Measurements from ENCODE around the gene VIPAS39. TPM values are rescaled to one million over a fixed set of nuclear protein-coding genes. Genes with fewer than 3 reads are reported as not detected.

The VIPAS39 gene
- total RNA-seq, 1 experiment from 2014 or later = 16.8 TPM

DNA sequence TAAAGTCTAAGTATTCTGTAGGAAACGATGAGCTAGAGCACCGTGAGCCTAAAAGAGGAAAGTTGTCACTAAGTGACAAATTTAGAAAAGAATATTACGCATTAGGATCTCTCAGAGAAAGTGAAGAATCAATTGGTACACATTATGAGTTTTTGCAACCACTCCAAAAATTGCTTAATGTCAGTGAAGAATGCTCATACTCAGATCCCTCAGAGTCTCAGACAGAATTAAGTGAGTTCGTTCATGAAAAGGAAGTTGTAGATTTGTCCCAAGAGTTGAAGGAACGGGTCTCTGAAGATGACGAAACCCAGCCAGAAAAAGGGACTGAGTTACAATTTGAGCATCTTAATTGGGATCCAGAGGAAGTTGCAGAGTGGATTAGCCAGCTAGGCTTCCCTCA, 78.7 kb downstream of the VIPAS39 start:
- ChIA-PET CTCF (no interaction called here), POLR2A (no interaction called here), RAD21 (ENCODE audit: low non-redundant PET in 1 of 2, low total read pairs in 2 of 2, uncharacterized antibody in 2 of 2, unreplicated experiment in 2 of 2) (no interaction called here)
- DNase-seq (ENCODE audit: low read depth, low spot score) (no peak), ATAC-seq (no peak)
- Histone ChIP-seq H3K27ac (ENCODE audit: low read depth, low read length) (no peak overlapping the region), H3K4me2 (ENCODE audit: low read length) (no peak overlapping the region), H3K9ac (ENCODE audit: low read length) (no peak overlapping the region), H3K9me2 (ENCODE audit: insufficient read depth) (no peaks in the 10 kb centered on the region), H3K4me3 (replicated peaks in 1 of 2; ENCODE audit: low read depth in 1 of 2, low read length in 2 of 2) (no peak overlapping the region), H4K20me1 (ENCODE audit: insufficient read depth) (no peaks in the 10 kb centered on the region), H3K27me3 (ENCODE audit: insufficient read depth, low read length) (no peaks in the 10 kb centered on the region; the same call in 1 of the 2 replicates), H3K36me3 (ENCODE audit: control insufficient read depth in 1 of 2, insufficient read depth in 2 of 2, low read length in 2 of 2) (no peaks in the 10 kb centered on the region), H2AFZ (ENCODE audit: low read depth, low read length, poor library complexity, severe bottlenecking) (no peak overlapping the region), H3K4me1 (ENCODE audit: control insufficient read depth in 1 of 2, insufficient read depth in 2 of 2, low read length in 2 of 2) (peaks cover 12 to 16% of the 10 kb centered on the region in 2 experiments; a peak in 3 of 4 replicates), H3K79me2 (ENCODE audit: insufficient read depth, low read length) (peaks cover 21% of the 10 kb centered on the region), H3K9me3 (ENCODE audit: control insufficient read depth in 1 of 2, insufficient read depth in 1 of 2, low read depth in 1 of 2, low read length in 2 of 2) (no peaks in the 10 kb centered on the region)
- intact Hi-C loops (cut with micrococcal nuclease) = loop anchor here (5.0 kb wide), 1 partner anchor 79 kb away; the partner anchor contains the start of genes AHSA1 and VIPAS39
- no TSS peak for BruUV-seq (replicated peaks)
- TF ChIP-seq POLR2AphosphoS5 (IDR thresholded peaks at IDR 0.05; ENCODE audit: low read depth, low read length) (no peak), FOSL1 (IDR thresholded peaks at IDR 0.05; ENCODE audit: low read depth) (no peak), SRF (IDR thresholded peaks at IDR 0.05; ENCODE audit: low read depth) (no peak), JUND (IDR thresholded peaks at IDR 0.05) (no peak), EGR1 (IDR thresholded peaks at IDR 0.05; ENCODE audit: low read depth) (no peak), SIN3A (IDR thresholded peaks at IDR 0.05; ENCODE audit: low read depth) (no peak), EZH2 (IDR thresholded peaks at IDR 0.05) (no peak)
- TF ChIP-seq, protein P1, sequence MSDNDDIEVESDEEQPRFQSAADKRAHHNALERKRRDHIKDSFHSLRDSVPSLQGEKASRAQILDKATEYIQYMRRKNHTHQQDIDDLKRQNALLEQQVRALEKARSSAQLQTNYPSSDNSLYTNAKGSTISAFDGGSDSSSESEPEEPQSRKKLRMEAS (IDR thresholded peaks at IDR 0.05) = no peak

DNA sequence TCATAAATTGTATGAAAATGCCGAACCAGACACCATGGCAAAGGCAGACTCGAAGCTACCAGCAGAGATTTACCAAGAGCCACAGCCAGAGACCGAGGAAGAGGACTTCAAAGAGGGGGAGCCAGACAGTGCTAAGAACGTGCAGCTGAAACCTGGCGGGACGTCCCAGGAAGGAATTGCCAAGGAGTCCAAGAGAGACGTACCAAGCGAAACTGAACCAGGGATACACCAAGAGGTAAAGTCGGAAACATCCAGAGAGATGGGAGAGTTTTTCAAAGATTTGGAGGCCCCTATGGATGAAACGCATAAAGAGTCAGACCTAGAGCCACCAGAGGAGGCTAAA, 79.9 kb downstream of the VIPAS39 start:
- Histone ChIP-seq H3K27ac (ENCODE audit: low read depth, low read length) (peak overlapping the region; percentile 95; the same call in 1 of the 2 replicates), H3K36me3 (ENCODE audit: control insufficient read depth in 1 of 2, insufficient read depth in 2 of 2, low read length in 2 of 2) (no peaks in the 10 kb centered on the region), H3K9me3 (ENCODE audit: control insufficient read depth in 1 of 2, insufficient read depth in 1 of 2, low read depth in 1 of 2, low read length in 2 of 2) (no peaks in the 10 kb centered on the region), H3K4me1 (ENCODE audit: control insufficient read depth in 1 of 2, insufficient read depth in 2 of 2, low read length in 2 of 2) (peaks cover 12 to 16% of the 10 kb centered on the region in 2 experiments; a peak in 3 of 4 replicates), H3K27me3 (ENCODE audit: insufficient read depth, low read length) (no peaks in the 10 kb centered on the region; the same call in 1 of the 2 replicates), H3K9me2 (ENCODE audit: insufficient read depth) (no peaks in the 10 kb centered on the region), H3K79me2 (ENCODE audit: insufficient read depth, low read length) (peaks cover 28% of the 10 kb centered on the region), H3K4me2 (ENCODE audit: low read length) (peak overlapping the region; percentile 88), H4K20me1 (ENCODE audit: insufficient read depth) (no peaks in the 10 kb centered on the region), H3K4me3 (replicated peaks in 1 of 2; ENCODE audit: low read depth in 1 of 2, low read length in 2 of 2) (peak overlapping the region; percentile 64 to 69), H2AFZ (ENCODE audit: low read depth, low read length, poor library complexity, severe bottlenecking) (peak overlapping the region; percentile 92), H3K9ac (ENCODE audit: low read length) (peak overlapping the region; percentile 80)
- ChIA-PET RAD21 (ENCODE audit: low non-redundant PET in 1 of 2, low total read pairs in 2 of 2, uncharacterized antibody in 2 of 2, unreplicated experiment in 2 of 2) (no interaction called here), POLR2A (interaction anchor here (0.7 kb wide), 1 partner anchor 11 kb away, joined by 3 read pairs; no protein-coding TSS in a partner anchor), CTCF (interaction anchor here (0.7 to 1.4 kb wide), 3 partner anchors 56 to 226 kb away, joined by 4 to 5 read pairs (median 5); partner anchors contain the start of gene GSTZ1)
- intact Hi-C loops (cut with micrococcal nuclease) = loop anchor here (5.0 kb wide), 1 partner anchor 80 kb away; the partner anchor contains the start of genes AHSA1 and VIPAS39
- BruUV-seq (replicated peaks) = TSS peak; percentile 70
- peak; percentile 14 for ATAC-seq
- no peak for DNase-seq (ENCODE audit: low read depth, low spot score)
- TF ChIP-seq POLR2A (IDR thresholded peaks at IDR 0.05; ENCODE audit: borderline replicate concordance, extremely low read depth, insufficient read depth, insufficient read length) (no peak), POLR2AphosphoS5 (IDR thresholded peaks at IDR 0.05; ENCODE audit: low read depth, low read length) (no peak), YY1 (IDR thresholded peaks at IDR 0.05; ENCODE audit: extremely low read depth, insufficient replicate concordance, low read depth, low read length) (no peak)
